Lung (tissue), 12 donors: ENCODE measurements around the gene TOLLIP. TPM values are rescaled to one million over a fixed set of nuclear protein-coding genes. Genes with fewer than 3 reads are reported as not detected.

Experiments used
- ATAC-seq: fragments of 200-7000 bp; cut with Tn5 transposase; one replicate; pipeline ENCODE4 v1.9.1; 2020; ENCODE audit warnings: moderate number of reproducible peaks; ENCODE audit not compliant: insufficient read depth, low FRiP score
- DNase-seq, 3 donors: peaks; one replicate each; pipeline ENCODE4 v3.0.0-alpha.2; 2013 to 2017
- H3K27ac ChIP-seq, 2 donors: one replicate each; pipeline ENCODE4 v1.5.1; 2013; ENCODE audit warnings: mild to moderate bottlenecking in 2 of 2, moderate library complexity in 2 of 2, control low read depth in 1 of 2, inconsistent platforms in 1 of 2, low read depth in 1 of 2, low read length in 1 of 2
- H3K27me3 ChIP-seq, 3 donors: one replicate each; pipeline ENCODE4 v1.5.1; 2013; ENCODE audit warnings: low read length in 2 of 3; ENCODE audit not compliant: control insufficient read depth in 3 of 3, insufficient read depth in 3 of 3
- H3K36me3 ChIP-seq, 4 donors: one replicate each; pipeline ENCODE4 v1.5.1; 2013; ENCODE audit warnings: low read length in 4 of 4, mild to moderate bottlenecking in 1 of 4, moderate library complexity in 1 of 4; ENCODE audit not compliant: control insufficient read depth in 4 of 4, insufficient read depth in 4 of 4
- H3K4me1 ChIP-seq, 5 donors: one replicate each; pipeline ENCODE4 v1.5.1; 2013; ENCODE audit warnings: low read length in 5 of 5, mild to moderate bottlenecking in 2 of 5, moderate library complexity in 1 of 5; ENCODE audit not compliant: control insufficient read depth in 5 of 5, insufficient read depth in 5 of 5
- H3K4me3 ChIP-seq: one replicate; pipeline ENCODE4 v1.5.1; 2013; ENCODE audit warnings: mild to moderate bottlenecking, control low read depth, moderate library complexity
- H3K9ac ChIP-seq, 2 donors: one replicate each; pipeline ENCODE4 v1.5.1; 2013; ENCODE audit warnings: low read length in 2 of 2, control low read depth in 1 of 2; ENCODE audit not compliant: insufficient read depth in 1 of 2
- H3K9me3 ChIP-seq, 4 donors: one replicate each; pipeline ENCODE4 v1.5.1; 2013; ENCODE audit warnings: low read length in 3 of 4, mild to moderate bottlenecking in 1 of 4, moderate library complexity in 1 of 4; ENCODE audit not compliant: control insufficient read depth in 4 of 4, insufficient read depth in 3 of 4
- CTCF ChIP-seq: IDR thresholded peaks from 2 replicates; pipeline ENCODE4 v1.5.1; 2012; ENCODE audit warnings: mild to moderate bottlenecking; ENCODE audit errors: control extremely low read depth, extremely low read depth
- WGBS, 2 donors: extraction: QIAGEN DNeasy Blood & Tissue Kit; methylation state at CpG; one replicate each; pipeline ENCODE4 v1.1.7; 2013; 5-methylcytosine and 5-hydroxymethylcytosine counted together
- polyA plus RNA-seq, 2 donors: library from polyadenylated mRNA; stranded (reverse); fragments of 200-250 nt; gene quantifications; one replicate each; pipeline ENCODE4 v1.2.1, GENCODE V29; 2013
- total RNA-seq, 2 donors: library from RNA; depleted of rRNA in 1 of 2; stranded (reverse); fragments of >200 nt in 1 of 2; gene quantifications; one replicate each; pipeline ENCODE4 v1.2.1, GENCODE V29; 2014 to 2021
- donor health status: control.
- donor health status: control.
- donor health status: Bipolar disorder and iron deficiency.
- donor health status: healthy.
- donor health status: DM: yes; HTN: yes; CAD: no.

The TOLLIP gene
- total and polyA plus RNA-seq, 4 donors, result 26.9 to 79.4 (median 43.4) TPM

- Histone ChIP-seq H3K36me3 (no peaks in the 10 kb centered on the region), H3K9me3 (peaks cover 0 to 3% (median 0%) of the 10 kb centered on the region in 4 donors), H3K4me1 (no peaks in the 10 kb centered on the region), H3K27ac (no peak overlapping the region), H3K27me3 (no peaks in the 10 kb centered on the region), H3K9ac (no peak overlapping the region), H3K4me3 (no peak overlapping the region)
- WGBS, 2 donors, result 44 to 80% methylated on average over 15 to 26 of the region's 26 CpGs
- DNase-seq, result no peak
- no peak for ATAC-seq
- no peak for TF ChIP-seq CTCF
Measured at GRCh38 chr11:1256257-1257045, 53.0 kb downstream of the TOLLIP start.

- Histone ChIP-seq H3K9me3 (peaks cover 0 to 5% (median 0%) of the 10 kb centered on the region in 4 donors), H3K27ac (no peak overlapping the region), H3K4me1 (no peaks in the 10 kb centered on the region), H3K36me3 (no peaks in the 10 kb centered on the region), H3K27me3 (no peaks in the 10 kb centered on the region), H3K4me3 (no peak overlapping the region), H3K9ac (no peak overlapping the region)
- no peak for TF ChIP-seq CTCF
- ATAC-seq (no peak), DNase-seq (no peak)
- 77 to 88% methylated on average over 24 of the region's 24 CpGs for whole genome bisulfite sequencing, 2 donors
Measured at GRCh38 chr11:1255151-1255550, 54.3 kb downstream of the TOLLIP start.

GRCh38 chr11:1254733-1255132 lies 54.7 kb downstream of the TOLLIP start:
- H3K4me1 ChIP-seq, result no peaks in the 10 kb centered on the region
- H3K36me3 ChIP-seq, result no peaks in the 10 kb centered on the region
- no peak overlapping the region for H3K4me3 ChIP-seq
- no peak overlapping the region for H3K27ac ChIP-seq
- DNase-seq, result no peak
- 85 to 87% methylated on average over 19 of the region's 19 CpGs for WGBS, 2 donors
- no peak for ATAC-seq
- no peak for TF ChIP-seq CTCF
- no peak overlapping the region for H3K9ac ChIP-seq
- H3K27me3 ChIP-seq, result no peaks in the 10 kb centered on the region
- H3K9me3 ChIP-seq, result peaks cover 0 to 5% (median 0%) of the 10 kb centered on the region in 4 donors
